ENCODE results near the gene MSANTD3.

DNA sequence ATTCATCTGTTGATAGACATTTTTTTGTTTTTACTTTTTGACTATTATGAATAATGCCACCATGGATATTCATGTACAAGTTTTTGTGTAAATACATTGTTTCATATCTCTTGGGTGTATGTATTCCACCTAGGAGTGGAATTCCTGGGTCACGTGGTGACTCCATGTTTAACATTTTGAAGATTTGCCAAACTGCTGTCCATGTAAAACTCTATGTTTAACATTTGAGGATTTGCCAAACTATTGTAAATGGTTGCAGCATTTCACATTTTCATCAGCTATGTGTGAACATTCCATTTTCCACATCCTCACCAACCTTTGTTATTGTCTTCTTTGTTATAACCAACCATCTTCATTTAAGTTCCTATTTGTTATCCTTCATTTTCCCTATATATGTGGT lies 58.3 kb downstream of the MSANTD3 start:
- TF ChIP-seq, protein P1, sequence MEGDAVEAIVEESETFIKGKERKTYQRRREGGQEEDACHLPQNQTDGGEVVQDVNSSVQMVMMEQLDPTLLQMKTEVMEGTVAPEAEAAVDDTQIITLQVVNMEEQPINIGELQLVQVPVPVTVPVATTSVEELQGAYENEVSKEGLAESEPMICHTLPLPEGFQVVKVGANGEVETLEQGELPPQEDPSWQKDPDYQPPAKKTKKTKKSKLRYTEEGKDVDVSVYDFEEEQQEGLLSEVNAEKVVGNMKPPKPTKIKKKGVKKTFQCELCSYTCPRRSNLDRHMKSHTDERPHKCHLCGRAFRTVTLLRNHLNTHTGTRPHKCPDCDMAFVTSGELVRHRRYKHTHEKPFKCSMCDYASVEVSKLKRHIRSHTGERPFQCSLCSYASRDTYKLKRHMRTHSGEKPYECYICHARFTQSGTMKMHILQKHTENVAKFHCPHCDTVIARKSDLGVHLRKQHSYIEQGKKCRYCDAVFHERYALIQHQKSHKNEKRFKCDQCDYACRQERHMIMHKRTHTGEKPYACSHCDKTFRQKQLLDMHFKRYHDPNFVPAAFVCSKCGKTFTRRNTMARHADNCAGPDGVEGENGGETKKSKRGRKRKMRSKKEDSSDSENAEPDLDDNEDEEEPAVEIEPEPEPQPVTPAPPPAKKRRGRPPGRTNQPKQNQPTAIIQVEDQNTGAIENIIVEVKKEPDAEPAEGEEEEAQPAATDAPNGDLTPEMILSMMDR (IDR thresholded peaks at IDR 0.05) = no peak
- no peak for TF ChIP-seq POLR2A (IDR thresholded peaks at IDR 0.05)
